ENCODE measurements around the gene GPC1. TPM values are rescaled to one million over a fixed set of nuclear protein-coding genes. Genes with fewer than 3 reads are reported as not detected.

The GPC1 gene
- total and polyA plus RNA-seq, 10 of the 15 experiments (the other 5 are each of a cell fraction or from before 2014, with no cell fraction given): 0.06 to 0.77 (median 0.23) TPM; not detected in 3

- TF ChIP-seq CTCF (IDR thresholded peaks at IDR 0.05 in 2 of 3, conservative IDR thresholded peaks at IDR 0.05 in 1 of 3; ENCODE audit: control insufficient read depth in 2 of 3, extremely low read depth in 1 of 3, insufficient read depth in 1 of 3, low read depth in 3 of 3, low read length in 3 of 3): no peak
- no peak for TF ChIP-seq RB1 (IDR thresholded peaks at IDR 0.05; ENCODE audit: borderline replicate concordance)
- no peak for TF ChIP-seq BACH1 (IDR thresholded peaks at IDR 0.05; ENCODE audit: borderline replicate concordance)
- TF ChIP-seq MLLT1 (IDR thresholded peaks at IDR 0.05): no peak
- no peak for TF ChIP-seq RAD21 (IDR thresholded peaks at IDR 0.05; ENCODE audit: insufficient read depth, low read depth, low read length)
- no peak for TF ChIP-seq SUZ12 (IDR thresholded peaks at IDR 0.05; ENCODE audit: unreplicated experiment)
- TF ChIP-seq NBN (IDR thresholded peaks at IDR 0.05): no peak
- TF ChIP-seq ZBTB11 (CRISPR knock-in tag; IDR thresholded peaks at IDR 0.05): no peak
- TF ChIP-seq CBFB (IDR thresholded peaks at IDR 0.05; ENCODE audit: low read depth): no peak
- no peak for TF ChIP-seq NFXL1 (IDR thresholded peaks at IDR 0.05; ENCODE audit: borderline replicate concordance)
- TF ChIP-seq BCLAF1 (IDR thresholded peaks at IDR 0.05): no peak
- no peak for TF ChIP-seq NRF1 (conservative IDR thresholded peaks at IDR 0.05; ENCODE audit: low read depth, low read length)
- TF ChIP-seq NFYB (IDR thresholded peaks at IDR 0.05; ENCODE audit: insufficient read depth, low read depth, low read length): no peak
Measured at GRCh38 chr2:240431661-240432424, 3.6 kb upstream of the GPC1 start (continued).
